HG03039 (cell line): ENCODE data around the gene SHFL.

Experiments used
- ATAC-seq: cut with Tn5 transposase; IDR thresholded peaks from one replicate; pipeline ENCODE4 v1.9.1; 2021; ENCODE audit warnings: mild to moderate bottlenecking, moderate library complexity; ENCODE audit not compliant: unreplicated experiment

Gene SHFL

DNA sequence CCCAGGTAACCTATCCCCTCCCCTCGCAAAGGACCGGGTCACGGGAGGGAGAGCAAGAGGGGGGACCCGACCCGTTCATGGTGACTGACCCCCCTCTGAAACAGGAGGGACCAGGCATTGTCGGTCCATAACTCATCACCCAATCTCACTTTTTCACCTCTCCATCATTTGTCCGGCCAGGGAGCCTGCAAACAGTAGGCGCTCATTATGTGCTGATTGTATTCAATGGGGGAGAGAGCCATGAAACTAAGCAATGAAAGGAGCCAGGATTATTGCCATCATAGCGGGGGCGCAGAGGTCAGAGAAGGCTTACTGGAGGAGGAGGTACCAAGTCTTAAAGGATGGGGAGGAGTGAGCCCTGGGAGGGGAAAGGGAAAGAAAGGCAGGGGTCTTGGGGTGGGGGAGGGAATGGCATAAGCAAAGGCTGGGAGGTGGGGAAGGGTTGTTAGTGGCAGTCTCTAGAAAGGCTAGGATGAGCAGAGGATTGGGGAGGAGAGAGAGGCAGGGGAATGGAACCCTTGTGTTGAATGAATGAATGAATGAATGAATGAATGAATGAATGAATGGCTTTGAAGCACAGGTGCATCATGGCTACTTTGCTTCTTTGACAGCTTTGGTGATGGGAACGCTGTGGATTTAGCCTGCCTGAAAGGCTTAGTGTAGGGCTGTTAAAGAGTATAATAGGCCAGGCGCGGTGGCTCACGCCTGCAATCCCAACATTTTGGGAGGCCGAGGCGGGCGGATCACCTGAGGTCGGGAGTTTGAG is 1.4 kb downstream of the SHFL start:
- ATAC-seq: no peak

DNA sequence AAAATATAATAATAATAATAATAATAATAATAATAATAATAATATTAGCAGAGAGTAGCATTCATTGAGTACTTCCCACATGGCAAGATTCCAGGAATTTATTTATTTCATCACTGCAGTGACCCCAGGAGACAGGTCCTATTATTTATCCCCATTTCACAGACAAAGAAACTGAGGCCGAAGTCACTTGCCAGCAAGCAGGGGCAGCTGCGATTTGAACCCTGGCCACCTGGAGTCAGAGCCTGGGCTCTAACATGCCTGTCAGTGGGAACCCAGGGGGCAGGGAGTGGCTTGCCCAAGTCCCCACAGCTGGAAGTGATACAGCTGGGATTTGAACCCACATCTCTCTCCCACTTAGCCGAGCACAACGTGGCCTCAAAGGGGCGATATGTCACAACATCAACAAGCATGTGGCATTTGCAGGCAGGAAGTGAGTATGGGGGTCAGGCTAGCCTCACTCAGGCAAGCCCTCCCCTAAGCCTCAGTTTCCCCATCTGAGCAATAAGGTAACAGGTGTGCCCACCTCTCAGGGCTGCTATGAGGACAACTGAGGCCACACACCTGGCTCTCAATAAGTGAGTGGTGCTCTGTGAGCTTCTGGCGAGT is 2.9 kb downstream of the SHFL start:
- ATAC-seq: no peak

DNA sequence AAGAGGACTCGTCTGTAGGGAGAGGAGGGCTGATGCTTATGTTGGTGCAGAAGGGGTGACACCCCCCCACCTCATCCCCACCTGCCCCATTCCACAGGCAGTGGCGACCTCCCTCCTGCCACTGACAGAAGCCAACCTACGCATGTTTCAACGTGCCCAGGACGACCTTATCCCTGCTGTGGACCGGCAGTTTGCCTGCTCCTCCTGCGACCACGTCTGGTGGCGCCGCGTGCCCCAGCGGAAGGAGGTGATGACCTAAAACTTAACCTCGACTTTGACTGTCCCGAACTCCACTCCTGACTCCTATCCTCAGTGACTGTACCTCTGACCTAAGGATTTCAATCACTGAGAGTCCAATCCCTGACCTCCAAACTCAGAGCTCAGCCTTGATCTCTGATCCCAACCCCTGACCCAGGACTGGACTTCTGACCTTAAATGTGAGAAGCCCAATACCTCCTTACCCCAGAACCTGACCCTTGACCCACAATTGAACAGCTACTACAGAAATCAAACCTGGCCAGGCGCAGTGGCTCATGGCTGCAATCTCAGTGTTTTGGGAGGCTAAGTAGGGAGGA is 3.8 kb downstream of the SHFL start:
- no peak for ATAC-seq

DNA sequence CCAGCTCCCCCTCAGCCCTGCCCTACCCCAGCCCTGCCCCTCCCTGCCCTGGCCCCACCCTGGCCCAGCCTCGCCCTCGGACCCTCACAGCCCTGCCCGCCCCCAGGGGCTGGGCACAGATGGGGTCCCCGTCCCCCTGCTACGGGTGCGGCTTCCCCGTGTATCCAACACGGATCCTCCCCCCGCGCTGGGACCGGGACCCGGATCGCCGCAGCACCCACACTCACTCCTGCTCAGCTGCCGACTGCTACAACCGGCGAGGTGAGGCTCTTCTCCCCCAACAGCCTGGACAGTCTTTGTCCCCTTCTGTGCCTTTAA is 5.2 kb downstream of the SHFL start:
- no peak for ATAC-seq

DNA sequence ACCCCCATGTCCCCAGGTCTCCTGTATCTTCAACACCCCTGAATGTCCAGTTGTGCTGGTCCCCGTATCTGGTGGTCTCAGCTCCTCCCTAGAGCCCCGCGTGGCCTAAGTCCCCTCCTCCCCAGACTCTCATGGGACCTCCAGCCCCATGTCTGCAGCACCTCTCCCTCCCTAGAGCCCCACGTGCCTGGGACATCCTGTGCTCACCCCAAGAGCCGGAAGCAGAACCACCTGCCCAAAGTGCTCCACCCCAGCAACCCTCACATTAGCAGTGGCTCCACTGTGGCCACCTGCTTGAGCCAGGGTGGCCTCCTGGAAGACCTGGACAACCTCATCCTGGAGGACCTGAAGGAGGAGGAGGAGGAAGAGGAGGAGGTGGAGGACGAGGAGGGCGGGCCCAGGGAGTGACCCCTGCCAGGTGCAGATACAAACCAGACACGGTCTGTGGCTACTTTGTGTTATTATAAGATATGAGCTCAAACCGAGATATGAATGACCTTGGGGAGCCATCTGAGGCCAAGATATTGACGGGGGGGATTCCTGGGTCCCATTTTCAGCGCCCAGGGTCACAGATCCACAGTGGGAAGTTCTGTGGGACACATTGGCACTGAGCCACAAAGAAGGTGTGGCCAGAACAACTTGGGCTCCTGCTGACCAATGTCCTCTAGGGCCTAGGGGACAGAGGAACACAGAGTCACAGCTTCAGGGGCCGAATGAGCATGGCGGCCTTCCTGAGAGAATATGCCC is 6.0 kb downstream of the SHFL start:
- ATAC-seq: no peak

DNA sequence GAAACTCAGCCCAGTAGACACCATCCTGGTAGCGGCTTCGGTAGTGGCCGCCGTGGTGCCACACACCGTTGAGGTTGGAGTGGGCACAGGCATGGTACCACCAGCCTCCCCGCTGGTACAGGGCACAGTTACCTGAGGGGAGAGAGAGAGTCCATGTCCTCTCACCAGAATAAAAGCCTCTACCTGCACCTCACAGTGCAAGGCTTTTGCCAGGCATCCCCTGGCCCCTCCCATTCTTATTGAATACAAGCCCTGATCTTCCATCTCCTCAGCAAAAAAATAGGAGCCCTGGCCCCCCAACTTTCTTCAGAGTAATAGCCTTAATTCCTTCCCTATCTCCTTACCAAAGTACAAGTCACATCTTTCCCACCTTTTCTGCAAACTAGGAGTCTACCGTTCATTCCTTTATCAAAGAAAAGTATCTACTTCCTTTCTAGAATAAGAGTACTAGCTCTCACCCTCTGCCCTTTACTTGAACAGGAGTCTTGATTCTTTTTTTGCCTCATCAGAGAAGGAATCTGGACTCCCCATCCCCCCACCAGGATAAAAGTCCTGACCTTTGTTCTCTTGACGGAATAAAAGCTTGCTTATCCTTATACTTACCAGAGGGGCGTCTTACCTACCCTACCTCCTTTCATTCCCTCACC is 6.7 kb downstream of the SHFL start:
- no peak for ATAC-seq

DNA sequence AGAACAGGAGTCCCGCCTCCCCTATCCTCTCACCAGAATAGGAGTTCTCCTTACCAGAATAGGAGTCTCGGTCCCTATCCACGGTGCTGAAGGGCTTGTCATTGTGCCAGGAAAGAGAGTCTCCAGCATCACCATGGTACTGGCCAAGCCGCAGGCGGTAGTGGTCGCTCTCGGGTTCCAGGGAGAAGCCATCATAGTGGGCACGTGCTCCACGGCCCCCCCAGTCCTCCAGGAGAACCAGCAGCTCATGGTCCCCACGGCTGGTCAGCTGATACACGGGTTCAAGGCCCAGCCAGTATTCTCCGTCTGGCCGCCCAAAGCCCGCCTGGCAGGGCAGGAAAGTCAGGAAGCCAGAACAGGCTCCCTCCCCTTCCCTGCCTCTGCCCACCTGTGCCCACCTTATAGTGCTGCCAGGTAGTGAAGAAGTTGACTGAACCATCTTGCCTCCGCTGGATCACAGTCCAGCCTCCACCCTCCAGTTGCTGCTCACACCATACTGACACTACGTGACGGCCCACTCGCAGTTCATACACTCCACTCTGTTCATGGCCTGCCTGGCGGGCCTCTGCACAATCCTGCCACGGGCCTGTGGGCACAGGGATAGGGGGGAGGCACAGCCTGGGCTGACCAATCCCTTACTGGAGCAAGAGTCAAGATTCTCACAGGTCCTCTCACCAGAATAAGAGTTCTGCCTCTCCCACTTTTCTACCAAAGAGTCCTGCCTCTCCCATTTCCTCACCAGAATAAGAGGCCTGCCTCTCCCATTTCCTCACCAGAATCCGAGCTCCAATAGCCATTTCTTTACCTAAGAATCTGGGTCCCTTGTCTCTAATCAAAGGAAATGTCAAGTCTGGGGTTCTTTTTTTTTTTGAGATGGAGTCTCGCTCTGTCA is 7.4 kb downstream of the SHFL start:
- no peak for ATAC-seq

DNA sequence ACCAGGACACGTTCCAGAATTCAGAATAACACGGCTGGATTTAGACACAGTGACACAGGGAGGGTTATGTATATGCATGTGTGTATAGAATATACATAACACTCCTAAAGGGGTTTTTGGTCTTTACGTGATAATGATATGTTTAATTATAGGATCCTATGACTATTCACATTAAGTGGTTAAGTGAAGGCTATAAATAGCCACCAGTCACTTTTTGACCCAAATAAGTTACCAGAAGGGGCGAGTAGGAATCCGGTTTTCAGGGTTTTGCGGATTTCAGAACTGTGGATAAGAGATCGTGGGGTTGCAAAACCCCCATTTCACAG is 9.5 kb downstream of the SHFL start:
- no peak for ATAC-seq

DNA sequence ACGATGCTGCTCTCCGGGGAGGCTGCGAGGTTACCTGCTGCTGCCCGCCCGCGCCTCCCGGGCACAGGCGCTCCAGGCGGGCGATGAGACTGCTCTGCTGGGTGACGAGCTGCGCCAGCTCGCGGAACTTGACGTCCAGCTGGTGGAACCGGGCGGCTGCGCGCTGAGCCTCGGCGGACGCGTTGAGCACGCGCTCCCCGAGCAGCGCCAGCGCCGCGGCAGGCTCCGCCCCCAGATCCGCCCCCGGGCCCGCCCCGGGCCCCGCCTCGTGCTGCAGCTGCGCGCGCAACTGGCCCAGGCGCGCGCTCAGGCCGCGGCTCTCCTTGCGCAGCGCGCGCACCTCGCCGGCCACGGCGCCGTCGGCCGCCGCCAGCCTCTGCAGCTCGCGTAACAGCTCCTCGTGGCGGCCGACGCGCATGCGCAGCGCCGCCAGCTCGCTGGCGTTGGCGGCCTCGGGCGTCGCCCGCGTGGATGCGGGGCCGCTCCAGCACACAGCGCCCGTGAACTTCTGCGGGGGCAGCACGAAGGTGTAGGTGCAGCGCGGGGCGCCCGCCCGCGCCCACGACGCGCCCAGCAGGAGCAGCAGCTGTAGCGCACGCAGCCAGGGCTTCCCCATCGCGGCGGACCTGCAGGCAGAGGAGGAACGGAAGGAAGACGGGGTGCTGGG is 10.0 kb downstream of the SHFL start:
- peak; percentile 73 for ATAC-seq

DNA sequence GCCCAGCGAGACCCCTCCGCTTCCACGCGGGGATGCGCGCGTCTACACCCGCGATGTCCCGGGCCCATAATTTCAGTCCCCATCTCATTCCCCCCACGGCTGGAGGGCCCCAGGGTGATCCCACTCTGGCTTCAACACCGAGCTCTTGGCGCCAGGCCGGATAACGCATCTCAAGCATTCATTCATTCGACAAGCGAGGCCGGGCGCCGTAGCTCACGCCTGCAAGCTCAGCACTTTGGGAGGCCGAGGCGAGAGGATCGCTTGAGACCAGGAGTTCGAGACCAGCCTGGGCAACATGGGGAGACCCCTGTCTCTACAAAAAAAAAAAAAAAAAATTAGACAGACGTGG is 10.5 kb downstream of the SHFL start:
- no peak for ATAC-seq

DNA sequence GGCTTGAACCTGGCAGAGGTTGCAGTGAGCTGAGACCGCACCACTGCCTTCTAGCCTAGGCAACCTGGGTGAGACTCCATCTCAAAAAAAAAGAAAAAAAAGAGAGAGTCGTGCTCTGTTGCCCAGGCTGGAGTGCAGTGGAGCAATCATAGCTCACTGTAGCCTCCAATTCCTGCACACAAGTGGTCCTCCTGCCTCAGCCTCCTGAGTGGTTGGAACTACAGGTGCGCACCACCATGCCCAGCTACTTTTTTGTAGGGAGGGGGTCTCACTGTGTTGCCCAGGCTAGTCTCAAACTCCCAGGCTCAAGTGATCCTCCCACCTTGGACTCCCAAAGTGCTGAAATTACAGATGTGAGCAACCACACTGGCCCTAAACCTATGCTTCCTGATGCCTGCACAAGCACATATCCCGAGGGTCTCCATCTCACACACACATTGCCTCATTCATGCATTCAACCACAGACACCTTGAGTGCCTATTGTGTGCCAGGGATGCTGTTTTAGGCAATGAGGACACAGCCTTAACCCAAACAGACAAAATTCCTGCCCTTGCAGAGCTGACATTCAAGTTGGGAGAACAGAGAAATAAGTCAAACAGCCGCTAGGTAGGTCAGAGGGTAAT is 14.2 kb downstream of the SHFL start:
- ATAC-seq: no peak

DNA sequence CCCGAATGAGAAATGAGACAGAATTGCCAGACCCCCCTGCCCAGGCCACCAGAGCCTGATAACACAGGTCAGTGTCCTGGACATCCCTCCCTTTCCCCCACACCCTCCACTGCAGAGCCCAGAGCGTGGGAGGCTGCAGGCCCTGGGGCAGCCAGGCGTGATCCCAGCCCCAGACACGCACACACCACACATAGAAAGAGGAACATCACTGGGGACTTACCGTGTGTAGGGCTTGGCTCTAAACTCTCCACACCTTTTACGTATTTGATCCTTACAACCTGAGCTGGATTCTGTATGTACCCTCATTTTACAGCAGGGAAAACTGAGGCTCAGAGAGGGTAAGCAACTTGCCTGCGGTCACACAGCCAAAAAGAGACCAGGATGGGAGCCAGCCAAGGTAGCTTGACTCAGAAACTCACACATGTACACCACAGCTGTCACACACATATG is 16.7 kb downstream of the SHFL start:
- no peak for ATAC-seq

DNA sequence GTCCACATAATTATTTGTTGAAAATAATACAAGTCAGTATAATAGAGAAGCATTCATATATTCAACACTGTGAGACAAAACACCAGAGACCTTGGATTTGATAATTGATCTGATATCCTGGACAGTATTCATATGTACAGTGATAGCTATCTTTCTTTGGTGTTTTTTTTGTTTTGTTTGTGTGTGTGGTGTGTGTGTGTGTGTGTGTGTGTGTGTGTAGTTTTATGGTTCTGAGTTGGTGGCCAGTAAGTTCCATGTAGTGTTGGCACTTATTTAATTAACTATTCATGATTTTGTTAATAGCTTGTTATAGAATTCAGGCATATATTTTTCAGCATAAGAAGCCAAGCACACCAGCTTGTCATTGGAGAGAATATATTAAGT is 18.0 kb downstream of the SHFL start:
- ATAC-seq: no peak

DNA sequence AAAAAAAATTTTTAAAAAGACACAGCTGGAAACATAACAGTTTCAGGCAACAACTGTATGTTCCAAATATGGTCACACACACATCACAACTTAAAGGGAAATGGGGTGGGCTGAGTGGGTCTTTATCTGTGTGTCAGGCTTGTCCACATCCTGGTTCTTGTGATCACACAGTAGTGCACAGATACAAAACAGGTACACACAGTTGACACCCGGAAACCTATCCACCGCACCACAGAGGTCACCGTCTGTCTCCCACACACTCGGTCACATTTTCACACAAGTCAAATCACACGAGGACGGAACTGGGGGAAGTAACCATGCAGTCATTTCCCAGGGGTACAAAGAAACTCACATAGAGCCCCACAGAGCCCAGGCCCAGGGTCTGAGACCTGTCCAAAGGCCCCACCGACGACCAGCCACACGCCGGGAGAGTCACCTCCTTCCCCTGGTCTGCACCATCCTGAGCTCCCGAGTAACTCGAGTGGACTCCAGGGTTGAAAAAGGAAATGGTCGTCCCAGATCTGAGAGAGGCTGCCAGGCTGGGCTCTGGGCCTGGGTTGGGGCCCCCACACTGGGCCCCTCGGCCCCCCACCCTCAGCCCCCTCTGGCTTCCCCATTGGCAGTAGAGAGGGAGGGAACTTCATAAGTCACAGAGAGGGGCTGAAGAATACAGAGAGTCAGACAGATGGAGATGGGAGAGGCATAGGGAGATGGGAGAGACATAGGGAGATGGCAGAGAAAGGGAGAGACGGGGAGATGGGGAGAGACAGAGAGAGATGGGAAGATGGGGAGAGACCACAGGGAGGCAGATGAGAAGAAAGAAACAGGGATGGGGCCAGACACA is 18.8 kb downstream of the SHFL start:
- no peak for ATAC-seq

DNA sequence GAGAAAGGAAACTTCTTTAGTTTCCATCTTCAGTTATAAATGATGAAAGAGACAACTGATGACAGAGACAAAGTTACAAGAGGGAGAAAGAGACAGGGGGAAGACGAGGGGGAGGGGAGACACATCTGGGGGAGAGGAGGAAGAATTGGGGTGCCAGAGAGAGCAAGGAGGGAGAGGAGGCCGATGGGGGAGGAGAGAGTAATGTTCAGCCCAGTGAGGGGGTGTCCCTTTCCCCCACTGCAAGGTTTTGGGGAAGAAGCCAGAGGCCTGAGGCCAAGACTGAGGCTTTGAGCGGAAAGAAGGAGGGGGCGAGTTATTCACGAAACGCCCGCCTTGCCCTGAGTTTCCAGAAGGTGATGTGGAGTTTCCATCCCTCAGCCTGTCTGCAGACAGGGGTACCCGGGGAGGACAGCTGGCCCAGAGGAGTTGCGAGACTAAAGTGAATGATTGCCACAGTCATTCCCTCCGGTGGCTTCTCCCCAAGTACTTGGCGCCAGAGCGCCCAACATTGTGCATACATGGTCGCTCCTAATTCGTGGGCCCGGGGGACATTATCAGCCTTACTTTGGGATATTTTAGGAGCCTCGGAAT is 19.5 kb downstream of the SHFL start:
- peak; percentile 12 for ATAC-seq

DNA sequence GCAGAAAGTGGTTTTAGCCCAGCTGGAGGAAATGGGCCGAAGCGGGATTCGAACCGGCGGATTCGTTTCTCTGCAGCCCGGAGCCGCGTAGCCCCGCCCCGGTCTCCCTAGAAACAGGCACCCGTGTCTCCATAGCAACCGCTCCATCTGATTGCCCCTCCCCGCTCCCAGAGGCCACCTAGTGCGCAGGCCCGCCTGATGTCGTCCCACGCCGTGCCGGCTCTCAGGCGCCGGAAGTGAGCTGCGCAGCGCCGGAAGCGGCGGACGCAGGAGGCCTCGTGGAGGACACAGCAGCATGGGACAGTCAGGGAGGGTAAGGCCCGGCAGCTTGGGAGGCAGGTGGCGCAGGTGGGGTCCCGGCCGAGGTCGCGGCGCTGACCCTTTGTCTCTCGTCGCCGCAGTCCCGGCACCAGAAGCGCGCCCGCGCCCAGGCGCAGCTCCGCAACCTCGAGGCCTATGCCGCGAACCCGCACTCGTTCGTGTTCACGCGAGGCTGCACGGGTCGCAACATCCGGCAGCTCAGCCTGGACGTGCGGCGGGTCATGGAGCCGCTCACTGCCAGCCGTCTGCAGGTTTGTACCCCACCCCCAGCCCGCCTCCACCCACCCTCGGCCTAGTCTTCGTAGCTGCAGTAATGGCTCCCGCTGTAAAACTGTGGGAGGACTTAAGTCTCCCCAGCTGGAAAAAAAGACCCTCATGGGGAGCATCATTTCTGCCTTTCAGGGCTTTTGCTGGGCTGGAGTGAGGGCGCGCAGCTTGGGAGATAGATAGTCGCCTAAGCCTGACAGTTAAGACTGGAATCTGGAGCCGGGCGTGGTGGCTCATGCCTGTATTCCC is 20.2 kb downstream of the SHFL start, which contains the start of gene PPAN:
TSS of gene PPAN (plus strand) at position 263 of the 837 bp plus-strand sequence. CDS start at position 296, 33 bp downstream.
- peak; percentile 38 for ATAC-seq

DNA sequence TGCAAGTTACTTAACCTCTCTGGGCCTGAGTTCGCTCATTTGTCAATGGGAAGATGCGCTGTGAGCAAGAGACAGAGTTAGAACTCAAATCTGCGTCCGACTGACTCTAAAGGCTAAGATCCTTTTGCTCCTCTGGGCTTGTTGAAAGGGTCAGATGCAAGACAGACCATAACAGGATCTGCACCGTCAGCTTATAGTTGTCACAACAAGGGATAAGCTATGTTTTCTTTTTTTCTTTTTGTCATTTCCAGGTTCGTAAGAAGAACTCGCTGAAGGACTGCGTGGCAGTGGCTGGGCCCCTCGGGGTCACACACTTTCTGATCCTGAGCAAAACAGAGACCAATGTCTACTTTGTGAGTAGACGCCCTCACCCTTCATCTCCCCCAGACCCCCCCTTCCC is 21.1 kb downstream of the SHFL start:
- no peak for ATAC-seq
